Sigmoid colon (tissue), 7 donors: ENCODE data around the gene CCNE1. TPM values are rescaled to one million over a fixed set of nuclear protein-coding genes. Genes with fewer than 3 reads are reported as not detected.

Source experiments
- DNase-seq: peaks from one replicate; pipeline ENCODE4 v3.0.0-alpha.2; 2019
- H3K27ac ChIP-seq, 4 donors: fragments of 200-600 bp; sonication (generic); one replicate each; pipeline ENCODE4 v1.5.1; 2016 to 2019; ENCODE audit warnings: mild to moderate bottlenecking in 1 of 4
- H3K27me3 ChIP-seq, 3 donors: fragments of 200-600 bp; sonication (generic); one replicate each; pipeline ENCODE4 v1.5.1; 2019; ENCODE audit warnings: mild to moderate bottlenecking in 1 of 3
- H3K36me3 ChIP-seq, 4 donors: fragments of 200-600 bp; sonication (generic); one replicate each; pipeline ENCODE4 v1.5.1; 2016 to 2019
- H3K4me1 ChIP-seq, 4 donors: fragments of 200-600 bp; sonication (generic); one replicate each; pipeline ENCODE4 v1.5.1; 2017 to 2019
- H3K4me3 ChIP-seq, 4 donors: fragments of 200-600 bp; sonication (generic); one replicate each; pipeline ENCODE4 v1.5.1; 2017 to 2019; ENCODE audit warnings: mild to moderate bottlenecking in 2 of 4, moderate library complexity in 1 of 4
- H3K9me3 ChIP-seq, 4 donors: fragments of 200-600 bp in 3 of 4; sonication (generic) in 3 of 4; one replicate each; pipeline versions ENCODE4 v1.5.1 to v1.6.1; 2013 to 2019
- CTCF ChIP-seq, 4 experiments: fragments of 450-650 bp in 3 of 4; fragments of 200-600 bp in 1 of 4; IDR thresholded peaks; one replicate each; pipeline ENCODE4 v1.5.1; 2016 to 2019; ENCODE audit warnings: antibody characterized with exemption in 4 of 4, mild to moderate bottlenecking in 3 of 4, moderate library complexity in 2 of 4
- EP300 ChIP-seq, 4 donors: sonication (generic); formaldehyde crosslinking; IDR thresholded peaks; one replicate each; pipeline ENCODE4 v1.6.1; 2017; ENCODE audit warnings: antibody characterized with exemption in 4 of 4
- POLR2A ChIP-seq, 2 donors: fragments of 450-650 bp; IDR thresholded peaks; one replicate each; pipeline ENCODE4 v1.6.1; 2016; ENCODE audit warnings: antibody characterized with exemption in 2 of 2, mild to moderate bottlenecking in 2 of 2, moderate library complexity in 2 of 2
- POLR2AphosphoS5 ChIP-seq, 4 donors: sonication (generic); formaldehyde crosslinking; IDR thresholded peaks; one replicate each; pipeline ENCODE4 v1.6.1; 2017; ENCODE audit warnings: antibody characterized with exemption in 4 of 4
- WGBS, 2 donors: extraction: QIAGEN DNeasy Blood & Tissue Kit; methylation state at CpG; one replicate each; pipeline ENCODE4 v1.1.7; 2013; 5-methylcytosine and 5-hydroxymethylcytosine counted together
- intact Hi-C: fragments of 100-400 bp; cut with DNase I; formaldehyde crosslinking; loops from one replicate; pipeline ENCODE4 v1.15.1; 2023
- polyA plus RNA-seq, 3 donors: library from polyadenylated mRNA; stranded (reverse); fragments of 200-250 nt; gene quantifications; one replicate each; pipeline ENCODE4 v1.2.3, GENCODE V29; 2013
- total RNA-seq, 4 donors: library from RNA; depleted of rRNA; stranded (reverse); fragments of >200 nt; gene quantifications; one replicate each; pipeline ENCODE4 v1.1.0, GENCODE V29; 2016
- donor health status: healthy with polysubstance abuse.
- donor health status: Bipolar disorder and iron deficiency.
- donor health status: healthy.

Gene CCNE1
- total and polyA plus RNA-seq, 7 donors, result 2.3 to 13.8 (median 4.4) TPM

- intact Hi-C loops, result no loop called here
- no peaks in the 10 kb centered on the region for H3K4me1 ChIP-seq
- no peaks in the 10 kb centered on the region for H3K36me3 ChIP-seq
- no peaks in the 10 kb centered on the region for H3K9me3 ChIP-seq
- TF ChIP-seq POLR2AphosphoS5 (IDR thresholded peaks at IDR 0.05) (no peak), CTCF (IDR thresholded peaks at IDR 0.05) (no peak), POLR2A (IDR thresholded peaks at IDR 0.05) (no peak), EP300 (IDR thresholded peaks at IDR 0.05) (no peak)
- 53 to 64% methylated on average over 3 of the region's 3 CpGs for WGBS, 2 donors
- DNase-seq, result no peak
- no peaks in the 10 kb centered on the region for H3K27me3 ChIP-seq
- no peak overlapping the region for H3K4me3 ChIP-seq
- no peak overlapping the region for H3K27ac ChIP-seq
Observed at GRCh38 chr19:29804493-29804892, 7.3 kb upstream of the CCNE1 start.

GRCh38 chr19:29805031-29805965, 6.5 kb upstream of the CCNE1 start:
- H3K27ac ChIP-seq, result no peak overlapping the region
- H3K36me3 ChIP-seq, result no peaks in the 10 kb centered on the region
- H3K9me3 ChIP-seq, result no peaks in the 10 kb centered on the region
- H3K4me1 ChIP-seq, result no peaks in the 10 kb centered on the region
- TF ChIP-seq POLR2AphosphoS5 (IDR thresholded peaks at IDR 0.05) (no peak), CTCF (IDR thresholded peaks at IDR 0.05) (no peak), EP300 (IDR thresholded peaks at IDR 0.05) (no peak), POLR2A (IDR thresholded peaks at IDR 0.05) (no peak)
- WGBS, 2 donors, result 89 to 90% methylated on average over 18 of the region's 18 CpGs
- no peaks in the 10 kb centered on the region for H3K27me3 ChIP-seq
- H3K4me3 ChIP-seq, result no peak overlapping the region
- no peak for DNase-seq
- intact Hi-C loops, result no loop called here

- WGBS, 2 donors, result 86 to 89% methylated on average over 10 of the region's 10 CpGs
- intact Hi-C loops, result no loop called here
- Histone ChIP-seq H3K4me3 (no peak overlapping the region), H3K4me1 (peaks cover 0 to 4% (median 1%) of the 10 kb centered on the region in 4 donors), H3K27ac (no peak overlapping the region), H3K27me3 (no peaks in the 10 kb centered on the region), H3K36me3 (no peaks in the 10 kb centered on the region), H3K9me3 (no peaks in the 10 kb centered on the region)
- TF ChIP-seq CTCF (IDR thresholded peaks at IDR 0.05) (no peak), EP300 (IDR thresholded peaks at IDR 0.05) (no peak), POLR2AphosphoS5 (IDR thresholded peaks at IDR 0.05) (no peak), POLR2A (IDR thresholded peaks at IDR 0.05) (no peak)
- DNase-seq, result peak; percentile 67
Observed at GRCh38 chr19:29806098-29806866, 5.5 kb upstream of the CCNE1 start.

GRCh38 chr19:29807178-29807577, 4.6 kb upstream of the CCNE1 start:
- DNase-seq, result no peak
- no peaks in the 10 kb centered on the region for H3K27me3 ChIP-seq
- no peak overlapping the region for H3K4me3 ChIP-seq
- H3K27ac ChIP-seq, result no peak overlapping the region
- WGBS, 2 donors, result 93% methylated on average over 6 of the region's 6 CpGs
- peaks cover 0 to 7% (median 2%) of the 10 kb centered on the region in 4 donors for H3K4me1 ChIP-seq
- TF ChIP-seq POLR2AphosphoS5 (IDR thresholded peaks at IDR 0.05), result no peak
- TF ChIP-seq EP300 (IDR thresholded peaks at IDR 0.05), result no peak
- no peak for TF ChIP-seq POLR2A (IDR thresholded peaks at IDR 0.05)
- no peak for TF ChIP-seq CTCF (IDR thresholded peaks at IDR 0.05)
- intact Hi-C loops, result no loop called here
- no peaks in the 10 kb centered on the region for H3K36me3 ChIP-seq
- no peaks in the 10 kb centered on the region for H3K9me3 ChIP-seq
